ENCODE data around the gene TMEM92. TPM values are rescaled to one million over a fixed set of nuclear protein-coding genes. Genes with fewer than 3 reads are reported as not detected.

The TMEM92 gene
- polyA plus RNA-seq, 1 experiment, result 0.47 TPM

DNA sequence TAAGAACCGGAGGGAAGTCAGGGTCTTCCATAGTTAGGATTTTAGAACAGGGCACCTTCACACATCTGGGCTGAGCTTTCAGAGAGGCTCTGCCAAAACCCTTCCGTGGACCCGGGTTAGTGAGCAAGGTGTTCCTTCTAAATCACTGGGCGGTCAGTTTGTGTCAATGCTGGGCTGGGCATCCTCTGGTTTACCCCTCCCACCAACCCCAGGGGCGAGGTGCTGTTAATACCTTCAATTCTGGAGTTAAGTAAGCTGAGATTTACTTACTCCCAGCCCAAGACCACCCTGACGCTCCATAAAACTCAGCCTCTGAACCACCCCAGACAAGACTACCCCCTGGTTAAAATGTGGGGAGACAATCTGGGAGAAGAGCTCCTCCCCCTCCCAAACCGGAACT lies 1.0 kb downstream of the TMEM92 start:
- TF ChIP-seq, protein P1, sequence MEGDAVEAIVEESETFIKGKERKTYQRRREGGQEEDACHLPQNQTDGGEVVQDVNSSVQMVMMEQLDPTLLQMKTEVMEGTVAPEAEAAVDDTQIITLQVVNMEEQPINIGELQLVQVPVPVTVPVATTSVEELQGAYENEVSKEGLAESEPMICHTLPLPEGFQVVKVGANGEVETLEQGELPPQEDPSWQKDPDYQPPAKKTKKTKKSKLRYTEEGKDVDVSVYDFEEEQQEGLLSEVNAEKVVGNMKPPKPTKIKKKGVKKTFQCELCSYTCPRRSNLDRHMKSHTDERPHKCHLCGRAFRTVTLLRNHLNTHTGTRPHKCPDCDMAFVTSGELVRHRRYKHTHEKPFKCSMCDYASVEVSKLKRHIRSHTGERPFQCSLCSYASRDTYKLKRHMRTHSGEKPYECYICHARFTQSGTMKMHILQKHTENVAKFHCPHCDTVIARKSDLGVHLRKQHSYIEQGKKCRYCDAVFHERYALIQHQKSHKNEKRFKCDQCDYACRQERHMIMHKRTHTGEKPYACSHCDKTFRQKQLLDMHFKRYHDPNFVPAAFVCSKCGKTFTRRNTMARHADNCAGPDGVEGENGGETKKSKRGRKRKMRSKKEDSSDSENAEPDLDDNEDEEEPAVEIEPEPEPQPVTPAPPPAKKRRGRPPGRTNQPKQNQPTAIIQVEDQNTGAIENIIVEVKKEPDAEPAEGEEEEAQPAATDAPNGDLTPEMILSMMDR (IDR thresholded peaks at IDR 0.05; ENCODE audit: low read depth, low read length), result no peak
- no peak for DNase-seq (ENCODE audit: low read depth, low spot score)
- no peak overlapping the region for H3K27ac ChIP-seq (ENCODE audit: low read depth, low read length)
- ChIA-PET POLR2A (interaction anchor here (0.7 to 19.0 kb wide), 5 partner anchors 17 to 97 kb away, joined by 3 to 654 read pairs (median 4); partner anchors contain the start of gene COL1A1), CTCF (interaction anchor here (1.0 to 3.1 kb wide), 4 partner anchors 22 to 106 kb away, joined by 3 to 18 read pairs (median 10); partner anchors contain the start of gene COL1A1)
- no peaks in the 10 kb centered on the region for H3K27me3 ChIP-seq (ENCODE audit: control insufficient read depth, insufficient read depth, low read length)
- H3K4me3 ChIP-seq (ENCODE audit: low read depth, low read length), result no peak overlapping the region
- H3K9me3 ChIP-seq (ENCODE audit: control insufficient read depth, insufficient read depth, low read length), result no peaks in the 10 kb centered on the region

DNA sequence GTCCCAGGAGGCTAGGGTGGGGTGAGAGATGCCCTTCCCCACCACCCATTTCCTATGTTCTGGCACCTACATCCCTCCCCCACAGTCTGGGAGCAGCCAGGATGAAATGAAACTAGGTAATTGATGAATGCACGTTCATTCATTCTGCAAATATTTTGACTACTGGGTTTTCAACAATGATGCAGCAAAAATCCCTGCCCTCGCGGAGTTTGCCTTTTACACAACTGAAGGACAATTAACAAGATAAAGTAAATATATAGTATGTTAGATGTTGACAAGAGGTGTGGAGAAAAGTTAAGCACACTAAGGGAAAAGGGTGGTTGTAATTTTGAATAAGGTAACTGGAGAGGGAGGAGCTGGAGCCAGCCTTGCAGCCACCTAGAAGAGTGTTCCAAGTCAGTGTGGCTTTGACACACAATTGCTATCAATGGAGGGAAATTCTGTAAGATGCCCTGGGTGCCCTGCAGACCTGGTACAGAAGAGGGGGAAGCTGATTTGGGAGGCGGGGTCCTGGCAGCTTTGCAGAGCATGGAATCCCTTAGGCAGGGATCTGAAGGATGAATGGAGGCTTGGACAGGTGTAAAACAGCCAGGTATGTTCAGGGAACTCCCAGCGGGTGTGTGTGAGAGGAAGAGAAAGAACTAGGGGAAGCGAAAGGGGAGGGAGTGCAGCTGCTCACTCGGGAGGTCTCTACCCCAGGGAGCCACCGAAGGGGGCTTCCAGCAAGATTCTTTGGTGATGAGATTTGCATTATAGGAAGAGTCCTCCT lies 2.5 kb downstream of the TMEM92 start:
- ChIA-PET POLR2A (interaction anchor here (1.0 to 19.0 kb wide), 3 partner anchors 70 to 95 kb away, joined by 3 to 654 read pairs (median 4); partner anchors contain the start of gene COL1A1), CTCF (interaction anchor here (1.1 to 3.1 kb wide), 2 partner anchors 76 to 183 kb away, joined by 3 to 14 read pairs; partner anchors contain the start of gene COL1A1)
- Histone ChIP-seq H3K4me3 (ENCODE audit: low read depth, low read length) (no peak overlapping the region), H3K27ac (ENCODE audit: low read depth, low read length) (peak overlapping the region; percentile 12), H3K27me3 (ENCODE audit: control insufficient read depth, insufficient read depth, low read length) (no peaks in the 10 kb centered on the region), H3K9me3 (ENCODE audit: control insufficient read depth, insufficient read depth, low read length) (no peaks in the 10 kb centered on the region)
- TF ChIP-seq, protein P1 (IDR thresholded peaks at IDR 0.05; ENCODE audit: low read depth, low read length), result no peak
- no peak for DNase-seq (ENCODE audit: low read depth, low spot score)

DNA sequence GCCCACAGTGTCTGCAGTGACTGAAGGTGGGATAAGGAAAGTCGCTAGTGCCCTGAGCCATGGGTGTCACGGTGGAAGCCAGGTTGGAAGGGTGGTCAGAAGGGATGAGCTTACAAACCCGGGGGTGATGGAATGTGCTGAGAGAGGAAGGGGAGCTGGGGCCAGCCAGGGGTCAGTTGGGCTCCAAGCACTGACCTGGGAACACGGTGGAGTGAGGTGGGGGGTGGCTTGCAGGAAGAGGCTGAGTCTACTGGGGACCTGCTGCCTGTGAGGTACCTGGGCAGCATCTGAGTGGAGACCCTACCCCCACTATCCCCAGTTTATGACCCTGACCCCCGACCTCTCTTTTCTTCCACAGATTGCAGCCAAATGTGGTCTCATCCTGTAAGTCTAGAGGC lies 3.1 kb downstream of the TMEM92 start:
- H3K4me3 ChIP-seq (ENCODE audit: low read depth, low read length), result no peak overlapping the region
- POLR2A ChIA-PET, result interaction anchor here (0.6 to 19.0 kb wide), 4 partner anchors 71 to 98 kb away, joined by 3 to 654 read pairs (median 4); partner anchors contain the start of gene COL1A1
- no peak overlapping the region for H3K27ac ChIP-seq (ENCODE audit: low read depth, low read length)
- TF ChIP-seq, protein P1 (IDR thresholded peaks at IDR 0.05; ENCODE audit: low read depth, low read length), result no peak
- CTCF ChIA-PET, result interaction anchor here (1.1 to 3.1 kb wide), 2 partner anchors 76 to 183 kb away, joined by 3 to 14 read pairs; partner anchors contain the start of gene COL1A1
- no peak for DNase-seq (ENCODE audit: low read depth, low spot score)
- no peaks in the 10 kb centered on the region for H3K27me3 ChIP-seq (ENCODE audit: control insufficient read depth, insufficient read depth, low read length)
- no peaks in the 10 kb centered on the region for H3K9me3 ChIP-seq (ENCODE audit: control insufficient read depth, insufficient read depth, low read length)

DNA sequence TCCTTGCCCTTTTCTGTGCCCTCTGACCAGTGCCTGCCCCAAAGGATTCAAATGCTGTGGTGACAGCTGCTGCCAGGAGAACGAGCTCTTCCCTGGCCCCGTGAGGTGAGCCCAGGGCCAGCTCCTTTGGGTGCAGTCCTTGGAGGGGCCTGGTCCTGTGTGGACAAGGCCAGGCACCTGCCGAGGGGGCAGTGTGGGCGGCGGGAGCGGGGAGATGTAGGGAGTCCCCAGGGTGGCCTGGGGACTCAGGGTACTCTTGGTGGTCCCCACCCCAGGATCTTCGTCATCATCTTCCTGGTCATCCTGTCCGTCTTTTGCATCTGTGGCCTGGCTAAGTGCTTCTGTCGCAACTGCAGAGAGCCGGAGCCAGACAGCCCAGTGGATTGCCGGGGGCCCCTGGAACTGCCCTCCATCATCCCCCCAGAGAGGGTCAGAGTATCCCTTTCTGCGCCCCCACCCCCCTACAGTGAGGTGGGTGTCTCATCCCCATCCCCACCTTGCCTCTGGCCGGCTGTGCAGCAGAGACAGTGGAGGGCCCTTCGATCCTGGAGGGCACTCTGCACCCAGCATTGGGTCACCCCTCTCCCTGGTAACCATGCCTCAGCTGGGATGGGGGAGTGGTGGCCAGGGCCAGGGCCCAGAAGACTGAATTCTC lies 4.4 kb downstream of the TMEM92 start:
- ChIA-PET POLR2A (interaction anchor here (0.6 to 19.0 kb wide), 4 partner anchors 13 to 186 kb away, joined by 3 to 654 read pairs (median 3); partner anchors contain the start of gene COL1A1), CTCF (interaction anchor here (1.0 to 2.1 kb wide), 2 partner anchors 109 to 117 kb away, joined by 4 to 5 read pairs; no protein-coding TSS in a partner anchor)
- DNase-seq (ENCODE audit: low read depth, low spot score), result no peak
- H3K27ac ChIP-seq (ENCODE audit: low read depth, low read length), result no peak overlapping the region
- TF ChIP-seq, protein P1 (IDR thresholded peaks at IDR 0.05; ENCODE audit: low read depth, low read length), result no peak
- no peaks in the 10 kb centered on the region for H3K27me3 ChIP-seq (ENCODE audit: control insufficient read depth, insufficient read depth, low read length)
- peaks cover 7% of the 10 kb centered on the region for H3K9me3 ChIP-seq (ENCODE audit: control insufficient read depth, insufficient read depth, low read length)
- no peak overlapping the region for H3K4me3 ChIP-seq (ENCODE audit: low read depth, low read length)

Measured in AG04450 (cell line).